Measurements from ENCODE around the gene CCDC12.
"Not testable (repeated sequence)": the region's sequence is repeated elsewhere in the genome, so short reads cannot be mapped to it uniquely, and the experiment has no call there.

Gene CCDC12

GRCh38 chr3:46978985-46979944, 2.7 kb upstream of the CCDC12 start, which contains the start of gene NBEAL2:
Gene NBEAL2 (plus strand): TSS chr3:46979666. CDS start chr3:46979862, 196 bp downstream.
- DNase-seq (ENCODE audit: low read depth): peak; percentile 91

GRCh38 chr3:46978381-46978780, 1.8 kb upstream of the CCDC12 start:
- no peak for DNase-seq (ENCODE audit: low read depth)

- no peak for DNase-seq (ENCODE audit: low read depth)
Measured at GRCh38 chr3:46977811-46978195, 1.3 kb upstream of the CCDC12 start.

- DNase-seq (ENCODE audit: low read depth): no peak
Measured at GRCh38 chr3:46974421-46975171, 1.9 kb downstream of the CCDC12 start.

GRCh38 chr3:46972396-46972795, 4.1 kb downstream of the CCDC12 start:
- no peak for DNase-seq (ENCODE audit: low read depth)

GRCh38 chr3:46971742-46972141, 4.8 kb downstream of the CCDC12 start:
- no peak for DNase-seq (ENCODE audit: low read depth)

- no peak for DNase-seq (ENCODE audit: low read depth)
Measured at GRCh38 chr3:46971151-46971550, 5.4 kb downstream of the CCDC12 start.

GRCh38 chr3:46970391-46971091, 6.0 kb downstream of the CCDC12 start:
- no peak for DNase-seq (ENCODE audit: low read depth)

GRCh38 chr3:46968783-46969428, 7.6 kb downstream of the CCDC12 start:
- no peak for DNase-seq (ENCODE audit: low read depth)

GRCh38 chr3:46966811-46967210, 9.7 kb downstream of the CCDC12 start:
- no peak for DNase-seq (ENCODE audit: low read depth)

GRCh38 chr3:46965151-46965550, 11.4 kb downstream of the CCDC12 start:
- DNase-seq (ENCODE audit: low read depth): no peak

- not testable (repeated sequence) for DNase-seq (ENCODE audit: low read depth)
Measured at GRCh38 chr3:46964038-46964590, 12.4 kb downstream of the CCDC12 start.

GRCh38 chr3:46962990-46963389, 13.6 kb downstream of the CCDC12 start:
- DNase-seq (ENCODE audit: low read depth): no peak

GRCh38 chr3:46962427-46962826, 14.1 kb downstream of the CCDC12 start:
- no peak for DNase-seq (ENCODE audit: low read depth)

GRCh38 chr3:46960835-46961234, 15.7 kb downstream of the CCDC12 start:
- no peak for DNase-seq (ENCODE audit: low read depth)

- no peak for DNase-seq (ENCODE audit: low read depth)
Measured at GRCh38 chr3:46960081-46960701, 16.4 kb downstream of the CCDC12 start.

GRCh38 chr3:46959161-46959511, 17.4 kb downstream of the CCDC12 start:
- DNase-seq (ENCODE audit: low read depth): no peak

- DNase-seq (ENCODE audit: low read depth): no peak
Measured at GRCh38 chr3:46958467-46959160, 17.9 kb downstream of the CCDC12 start.

GRCh38 chr3:46957092-46957820, 19.3 kb downstream of the CCDC12 start:
- no peak for DNase-seq (ENCODE audit: low read depth)

GRCh38 chr3:46955801-46956259, 20.7 kb downstream of the CCDC12 start:
- DNase-seq (ENCODE audit: low read depth): no peak

All from T follicular helper cell (primary cell).